ENCODE data around the gene IQCN.

DNA sequence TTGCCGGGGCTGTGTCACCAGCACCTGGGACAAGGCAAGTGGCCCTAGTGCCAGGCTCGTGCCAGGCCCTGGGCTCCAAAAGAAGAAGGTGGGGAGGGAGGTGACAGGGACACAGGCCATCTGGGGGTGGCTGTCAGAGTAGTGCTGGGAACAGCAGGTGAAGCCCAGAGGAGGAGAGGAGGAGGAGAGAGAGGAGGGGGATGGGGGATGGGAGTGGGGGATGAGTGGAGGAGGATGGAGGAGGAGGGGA lies 29.9 kb upstream of the IQCN start:
- TF ChIP-seq ZNF792 (tag by site-specific recombination; IDR thresholded peaks at IDR 0.05) (no peak), ZNF121 (tag by site-specific recombination; IDR thresholded peaks at IDR 0.05) (no peak), ZNF214 (tag by site-specific recombination; IDR thresholded peaks at IDR 0.05; ENCODE audit: borderline replicate concordance) (no peak), HOXA7 (CRISPR knock-in tag; IDR thresholded peaks at IDR 0.05; ENCODE audit: borderline replicate concordance) (no peak), YY1 (tag by site-specific recombination; IDR thresholded peaks at IDR 0.05) (no peak), ZSCAN30 (tag by site-specific recombination; IDR thresholded peaks at IDR 0.05) (no peak), ZNF837 (tag by site-specific recombination; IDR thresholded peaks at IDR 0.05) (no peak), REPIN1 (tag by site-specific recombination; IDR thresholded peaks at IDR 0.05; ENCODE audit: low read depth) (no peak), ZNF404 (tag by site-specific recombination; IDR thresholded peaks at IDR 0.05) (no peak)
- TF ChIP-seq, protein P1, sequence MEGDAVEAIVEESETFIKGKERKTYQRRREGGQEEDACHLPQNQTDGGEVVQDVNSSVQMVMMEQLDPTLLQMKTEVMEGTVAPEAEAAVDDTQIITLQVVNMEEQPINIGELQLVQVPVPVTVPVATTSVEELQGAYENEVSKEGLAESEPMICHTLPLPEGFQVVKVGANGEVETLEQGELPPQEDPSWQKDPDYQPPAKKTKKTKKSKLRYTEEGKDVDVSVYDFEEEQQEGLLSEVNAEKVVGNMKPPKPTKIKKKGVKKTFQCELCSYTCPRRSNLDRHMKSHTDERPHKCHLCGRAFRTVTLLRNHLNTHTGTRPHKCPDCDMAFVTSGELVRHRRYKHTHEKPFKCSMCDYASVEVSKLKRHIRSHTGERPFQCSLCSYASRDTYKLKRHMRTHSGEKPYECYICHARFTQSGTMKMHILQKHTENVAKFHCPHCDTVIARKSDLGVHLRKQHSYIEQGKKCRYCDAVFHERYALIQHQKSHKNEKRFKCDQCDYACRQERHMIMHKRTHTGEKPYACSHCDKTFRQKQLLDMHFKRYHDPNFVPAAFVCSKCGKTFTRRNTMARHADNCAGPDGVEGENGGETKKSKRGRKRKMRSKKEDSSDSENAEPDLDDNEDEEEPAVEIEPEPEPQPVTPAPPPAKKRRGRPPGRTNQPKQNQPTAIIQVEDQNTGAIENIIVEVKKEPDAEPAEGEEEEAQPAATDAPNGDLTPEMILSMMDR (tag by site-specific recombination; IDR thresholded peaks at IDR 0.05) = no peak
